Measurements from ENCODE around the gene ZNF777.
"Not testable (repeated sequence)": the region's sequence is repeated elsewhere in the genome, so short reads cannot be mapped to it uniquely, and the experiment has no call there.

Gene ZNF777

GRCh38 chr7:149404825-149405224 lies 56.0 kb downstream of the ZNF777 start:
- DNase-seq = no peak

GRCh38 chr7:149404396-149404795 lies 56.5 kb downstream of the ZNF777 start:
- DNase-seq = no peak

GRCh38 chr7:149398195-149398820 lies 62.6 kb downstream of the ZNF777 start:
- no peak for DNase-seq

- DNase-seq = no peak
Measured at GRCh38 chr7:149397470-149398043, 63.3 kb downstream of the ZNF777 start.

GRCh38 chr7:149388550-149389335 lies 72.1 kb downstream of the ZNF777 start:
- DNase-seq = not testable (repeated sequence)

GRCh38 chr7:149386514-149386913 lies 74.3 kb downstream of the ZNF777 start:
- not testable (repeated sequence) for DNase-seq

GRCh38 chr7:149385195-149385950 lies 75.5 kb downstream of the ZNF777 start:
- no peak for DNase-seq

Measured in 8988T (cell line).